HepG2 (cell line): ENCODE measurements around the gene CCDC8. TPM values are rescaled to one million over a fixed set of nuclear protein-coding genes. Genes with fewer than 3 reads are reported as not detected.

Experiments used
- ATAC-seq: fragments of 200-7000 bp; cut with Tn5 transposase; 3 replicates; pipeline ENCODE4 v1.9.1; 2020; ENCODE audit warnings: mild to moderate bottlenecking, moderate library complexity
- BruUV-seq: library from RNA; stranded (reverse); fragments of 400-500 nt; replicated peaks from 2 replicates; lab custom pipeline; 2021; lab: Mats Ljungman, UMichigan
- CTCF ChIA-PET: fragments of 300-600 bp; formaldehyde crosslinking; extraction: SDS; loops from one replicate; lab custom pipeline; 2021; ENCODE audit warnings: low total read pairs, inconsistent platforms, low intra/inter-chr PET ratio; lab: Yijun Ruan, JAX
- POLR2A ChIA-PET: fragments of 350-600 bp; sonication (Branson Sonifier 250); formaldehyde crosslinking; loops from one replicate; lab custom pipeline; 2020; ENCODE audit warnings: antibody characterized with exemption, inconsistent platforms; lab: Yijun Ruan, JAX
- DNase-seq: peaks from one replicate; pipeline ENCODE4 v3.0.0-alpha.2; 2015; ENCODE audit warnings: low spot score
- FAIRE-seq: peaks from 3 replicates; lab custom pipeline; 2011; peaks lifted over from hg19 to GRCh38; lab: Jason Lieb, UNC
- H2AFZ ChIP-seq: one replicate; pipeline ENCODE4 v1.6.1; 2011; ENCODE audit warnings: low read length, inconsistent platforms
- H3K27ac ChIP-seq: fragments of 300-600 bp; 3 replicates; pipeline ENCODE4 v1.8.0; 2011; ENCODE audit warnings: mixed run types, mild to moderate bottlenecking, mixed read lengths, low read length, inconsistent platforms; ENCODE audit not compliant: insufficient read depth; ENCODE audit errors: extremely low read length
- H3K27me3 ChIP-seq, 2 experiments: fragments of 200-600 bp in 1 of 2; 2 replicates in 1 of 2; 3 replicates in 1 of 2; pipeline versions ENCODE4 v1.6.0 to v1.8.0; 2011; ENCODE audit warnings: low read length in 2 of 2, mild to moderate bottlenecking in 2 of 2, moderate library complexity in 2 of 2, inconsistent platforms in 1 of 2; ENCODE audit not compliant: insufficient read depth in 2 of 2, control insufficient read depth in 1 of 2
- H3K36me3 ChIP-seq, 2 experiments: fragments of 200-600 bp in 1 of 2; replicated peaks in 1 of 2; 2 replicates in 1 of 2; 3 replicates in 1 of 2; pipeline versions ENCODE4 v1.5.1 to v1.8.0; 2011; ENCODE audit warnings: low read length in 2 of 2, inconsistent platforms in 1 of 2; ENCODE audit not compliant: insufficient read depth in 2 of 2, control insufficient read depth in 1 of 2
- H3K4me1 ChIP-seq: 2 replicates; pipeline ENCODE4 v1.5.1; 2012; ENCODE audit warnings: low read length, inconsistent platforms; ENCODE audit not compliant: insufficient read depth
- H3K4me2 ChIP-seq: 2 replicates; pipeline ENCODE4 v1.6.0; 2011; ENCODE audit warnings: low read depth, low read length, inconsistent platforms
- H3K4me3 ChIP-seq, 3 experiments: fragments of 200-600 bp in 1 of 3; sonication (generic), shearing (Covaris generic) in 1 of 3; replicated peaks in 1 of 3; 2 replicates each; pipeline ENCODE4 v1.5.1; 2011 to 2016; ENCODE audit warnings: low read length in 3 of 3, inconsistent platforms in 2 of 3, low read depth in 2 of 3, mild to moderate bottlenecking in 2 of 3, control low read depth in 1 of 3, mixed read lengths in 1 of 3; ENCODE audit not compliant: insufficient read depth in 1 of 3
- H3K79me2 ChIP-seq: one replicate; pipeline ENCODE4 v1.6.1; 2011; ENCODE audit warnings: low read length, inconsistent platforms; ENCODE audit not compliant: insufficient read depth
- H3K9ac ChIP-seq: 2 replicates; pipeline ENCODE4 v1.6.0; 2011; ENCODE audit warnings: mild to moderate bottlenecking, low read depth, low read length, inconsistent platforms; ENCODE audit not compliant: insufficient read depth
- H3K9me3 ChIP-seq: 2 replicates; pipeline ENCODE4 v1.5.1; 2012; ENCODE audit warnings: mild to moderate bottlenecking, low read length
- H4K20me1 ChIP-seq: 2 replicates; pipeline ENCODE4 v1.6.0; 2011; ENCODE audit warnings: inconsistent platforms, mild to moderate bottlenecking, low read length, moderate library complexity; ENCODE audit not compliant: insufficient read depth
- HDAC2 ChIP-seq: sonication (generic); formaldehyde crosslinking; IDR thresholded peaks from 2 replicates; pipeline ENCODE4 v1.4.0; 2020; ENCODE audit warnings: missing genetic modification reagents
- HNRNPLL ChIP-seq: fragments of 200-400 bp; formaldehyde crosslinking; IDR thresholded peaks from 2 replicates; pipeline ENCODE4 v1.6.1; 2017; ENCODE audit warnings: mild to moderate bottlenecking, low read depth, low read length; ENCODE audit not compliant: poor library complexity, severe bottlenecking
- MIER2 ChIP-seq: IDR thresholded peaks from 2 replicates; pipeline ENCODE4 v1.6.1; 2016; ENCODE audit warnings: missing biosample characterization, missing genetic modification reagents
- SMARCC2 ChIP-seq: fragments of 450-650 bp; IDR thresholded peaks from 2 replicates; pipeline ENCODE4 v1.6.1; 2017; ENCODE audit warnings: antibody characterized with exemption, mild to moderate bottlenecking
- XRCC5 ChIP-seq: fragments of 200-400 bp; formaldehyde crosslinking; optimal IDR thresholded peaks from 2 replicates; pipeline ENCODE3; 2017; ENCODE audit warnings: mild to moderate bottlenecking, low read length
- ZFP90 ChIP-seq: sonication (generic); formaldehyde crosslinking; IDR thresholded peaks from 2 replicates; pipeline ENCODE4 v1.8.0; 2022; ENCODE audit warnings: missing genetic modification reagents, mild to moderate bottlenecking, inconsistent platforms, borderline replicate concordance
- ZNF546 ChIP-seq: sonication (generic); formaldehyde crosslinking; conservative IDR thresholded peaks from 2 replicates; pipeline ENCODE4 v1.8.1; 2023; ENCODE audit warnings: mild to moderate bottlenecking, missing genetic modification reagents
- ZNF547 ChIP-seq: sonication (generic); formaldehyde crosslinking; IDR thresholded peaks from 2 replicates; pipeline ENCODE4 v1.5.1; 2020; ENCODE audit warnings: mild to moderate bottlenecking, missing genetic modification reagents
- ZNF577 ChIP-seq: sonication (generic); formaldehyde crosslinking; IDR thresholded peaks from 2 replicates; pipeline ENCODE4 v1.4.0; 2020; ENCODE audit warnings: mild to moderate bottlenecking, low read depth, missing genetic modification reagents, borderline replicate concordance
- ZNF598 ChIP-seq: sonication (generic); formaldehyde crosslinking; IDR thresholded peaks from 2 replicates; pipeline ENCODE4 v1.5.1; 2020; ENCODE audit warnings: mild to moderate bottlenecking, missing genetic modification reagents, borderline replicate concordance
- WGBS: methylation state at CpG from one replicate; pipeline ENCODE4 v1.1.6; 2017; ENCODE audit warnings: low lambda C conversion rate; 5-methylcytosine and 5-hydroxymethylcytosine counted together
- in situ Hi-C: cut with HindIII; loops from 2 replicates; pipeline ENCODE4 v1.10.0; 2017; ENCODE audit warnings: low pct_unique_long_range_greater_than_20kb; ENCODE audit not compliant: extremely low pct_ligation_motif_present
- intact Hi-C: fragments of 100-400 bp; cut with micrococcal nuclease; formaldehyde crosslinking; loops from one replicate; pipeline ENCODE4 v1.10.0; 2022; ENCODE audit not compliant: unreplicated experiment
- polyA plus RNA-seq, 8 experiments: library from polyadenylated mRNA; depleted of rRNA in 3 of 8; stranded (reverse) in 7 of 8; unstranded in 1 of 8; fragments of >200 nt; fragmentation: Illumina TruSeq in 4 of 8; extraction: Trizol in 4 of 8; gene quantifications; 2 replicates each; pipeline versions ENCODE4 v1.2.1 to v1.2.3, GENCODE V29; 2011 to 2016; ENCODE audit warnings: low read depth in 4 of 8, missing spikeins in 1 of 8, mixed read lengths in 1 of 8; ENCODE audit not compliant: insufficient read depth in 1 of 8
- total RNA-seq, 5 experiments: library from RNA; depleted of rRNA; stranded (reverse); fragments of >200 nt; fragmentation: Illumina TruSeq; extraction: Trizol; gene quantifications; 2 replicates each; pipeline ENCODE4 v1.2.3, GENCODE V29; 2016; ENCODE audit warnings: low read depth in 1 of 5

CCDC8 gene
- total and polyA plus RNA-seq, 2 of the 13 experiments (the other 11 are each of a cell fraction or from before 2014, with no cell fraction given), result 0.04 TPM; not detected in 1

DNA sequence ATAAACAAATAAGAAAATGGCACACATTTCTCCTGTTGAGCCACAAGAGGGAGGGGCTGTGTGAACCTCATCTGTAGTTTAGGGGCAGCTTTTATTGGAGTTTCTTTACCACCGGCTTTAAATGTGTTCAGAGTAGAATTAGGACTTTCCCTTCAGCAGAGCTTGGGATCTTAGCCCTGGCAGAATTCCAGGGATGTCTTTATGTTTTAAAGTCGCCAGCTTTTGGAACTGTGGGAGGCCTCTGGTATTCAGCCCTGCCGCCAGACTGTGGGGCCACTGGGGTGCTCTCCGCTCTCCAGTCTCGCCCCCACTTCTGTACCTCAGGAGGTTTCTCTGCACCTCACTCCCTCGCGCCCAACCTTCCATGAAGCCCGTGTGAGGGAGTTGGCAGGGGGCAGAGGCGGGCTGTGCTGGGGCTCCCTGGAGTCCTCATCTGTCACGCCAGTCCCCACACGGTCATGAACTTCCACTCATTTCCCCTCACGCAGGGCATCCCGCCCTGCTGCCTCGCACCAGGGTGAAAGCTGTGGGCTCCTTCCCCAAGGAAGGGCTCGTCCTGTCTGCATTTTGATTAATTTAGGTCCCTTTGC lies 31.5 kb downstream of the CCDC8 start:
- Histone ChIP-seq H3K27ac (no peak overlapping the region), H3K36me3 (peaks cover 14 to 77% of the 10 kb centered on the region in 2 experiments), H3K79me2 (no peaks in the 10 kb centered on the region), H2AFZ (no peak overlapping the region), H3K9ac (no peak overlapping the region), H3K9me3 (no peaks in the 10 kb centered on the region), H3K4me3 (no peak overlapping the region), H4K20me1 (no peaks in the 10 kb centered on the region), H3K4me1 (peaks cover 11% of the 10 kb centered on the region), H3K4me2 (no peak overlapping the region), H3K27me3 (no peaks in the 10 kb centered on the region)
- WGBS, result over 99% methylated on average over 15 of the region's 15 CpGs
- TF ChIP-seq SMARCC2 (no peak), HNRNPLL (no peak)
- FAIRE-seq (no peak), ATAC-seq (no peak), DNase-seq (no peak)
- in situ Hi-C loops (no loop called here), intact Hi-C loops (no loop called here)
- POLR2A ChIA-PET, result no interaction called here
- no TSS peak for BruUV-seq
- CTCF ChIA-PET, result no interaction called here

DNA sequence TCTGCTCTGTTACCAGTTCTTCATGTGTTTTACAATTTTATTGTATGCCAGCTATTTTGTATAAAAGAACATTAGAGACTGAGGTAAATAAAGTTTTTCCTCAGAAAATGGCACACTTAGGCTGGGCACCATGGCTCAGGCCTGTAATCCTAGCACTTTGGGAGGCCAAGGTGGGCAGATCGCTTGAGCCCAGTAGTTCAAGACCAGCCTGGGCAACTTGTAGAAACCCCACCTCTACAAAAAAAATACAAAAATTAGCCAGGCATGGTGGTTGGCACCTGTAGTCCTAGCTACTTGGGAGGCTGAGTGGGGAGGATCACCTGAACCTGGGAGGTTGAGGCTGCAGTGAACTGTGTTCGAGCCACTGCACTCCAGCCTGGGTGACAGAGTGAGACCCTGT lies 32.0 kb downstream of the CCDC8 start:
- Histone ChIP-seq H3K4me2 (no peak overlapping the region), H3K4me1 (peaks cover 8% of the 10 kb centered on the region), H2AFZ (no peak overlapping the region), H3K27me3 (no peaks in the 10 kb centered on the region), H3K36me3 (peaks cover 19 to 77% of the 10 kb centered on the region in 2 experiments), H3K4me3 (no peak overlapping the region), H3K9me3 (no peaks in the 10 kb centered on the region), H3K27ac (no peak overlapping the region), H3K79me2 (no peaks in the 10 kb centered on the region), H3K9ac (no peak overlapping the region), H4K20me1 (no peaks in the 10 kb centered on the region)
- FAIRE-seq (no peak), DNase-seq (no peak), ATAC-seq (no peak)
- no peak for TF ChIP-seq XRCC5
- no peak for TF ChIP-seq ZNF577
- no peak for TF ChIP-seq ZNF598 (CRISPR knock-in tag)
- TF ChIP-seq ZNF547 (CRISPR knock-in tag), result no peak
- no peak for TF ChIP-seq MIER2 (CRISPR knock-in tag)
- no peak for TF ChIP-seq ZFP90 (CRISPR knock-in tag)
- TF ChIP-seq HDAC2 (CRISPR knock-in tag), result no peak
- TF ChIP-seq ZNF546 (CRISPR knock-in tag), result no peak
- ChIA-PET POLR2A (no interaction called here), CTCF (no interaction called here)
- intact Hi-C loops (no loop called here), in situ Hi-C loops (no loop called here)
- no TSS peak for BruUV-seq
- WGBS, result 93% methylated on average over 2 of the region's 2 CpGs
